ENCODE data around the gene ZMYM4. TPM values are rescaled to one million over a fixed set of nuclear protein-coding genes. Genes with fewer than 3 reads are reported as not detected.

Gene ZMYM4
- total RNA-seq, 1 experiment from 2014 or later = 60.3 TPM

GRCh38 chr1:35436078-35436477, 167.6 kb downstream of the ZMYM4 start:
- TF ChIP-seq MLX (CRISPR knock-in tag; IDR thresholded peaks at IDR 0.05) = no peak
- no peak for TF ChIP-seq FOXP4 (CRISPR knock-in tag; IDR thresholded peaks at IDR 0.05)
- no peak for TF ChIP-seq IRF1 (CRISPR knock-in tag; IDR thresholded peaks at IDR 0.05)
- TF ChIP-seq USF2 (CRISPR knock-in tag; IDR thresholded peaks at IDR 0.05) = no peak
- no peak for TF ChIP-seq E2F4 (CRISPR knock-in tag; IDR thresholded peaks at IDR 0.05; ENCODE audit: borderline replicate concordance, low read depth)
- TF ChIP-seq ZNF232 (CRISPR knock-in tag; IDR thresholded peaks at IDR 0.05) = no peak
- TF ChIP-seq ZNF671 (CRISPR knock-in tag; IDR thresholded peaks at IDR 0.05) = no peak
- TF ChIP-seq TCF7 (CRISPR knock-in tag; IDR thresholded peaks at IDR 0.05; ENCODE audit: low read depth) = no peak
- no peak for TF ChIP-seq E2F1 (CRISPR knock-in tag; IDR thresholded peaks at IDR 0.05)
- TF ChIP-seq ATF6 (CRISPR knock-in tag; IDR thresholded peaks at IDR 0.05) = no peak
- TF ChIP-seq RORB (CRISPR knock-in tag; IDR thresholded peaks at IDR 0.05) = no peak
- no peak for TF ChIP-seq ZNF219 (CRISPR knock-in tag; IDR thresholded peaks at IDR 0.05; ENCODE audit: borderline replicate concordance)
- TF ChIP-seq ESRRA (CRISPR knock-in tag; IDR thresholded peaks at IDR 0.05; ENCODE audit: borderline replicate concordance) = no peak
- TF ChIP-seq ARID4B (CRISPR knock-in tag; IDR thresholded peaks at IDR 0.05; ENCODE audit: borderline replicate concordance) = no peak
- TF ChIP-seq ETV6 (CRISPR knock-in tag; IDR thresholded peaks at IDR 0.05) = no peak
- no peak for TF ChIP-seq GABPB1 (CRISPR knock-in tag; IDR thresholded peaks at IDR 0.05)
- TF ChIP-seq HMGA2 (CRISPR knock-in tag; IDR thresholded peaks at IDR 0.05) = no peak
- TF ChIP-seq JAZF1 (CRISPR knock-in tag; IDR thresholded peaks at IDR 0.05) = no peak
- no peak for TF ChIP-seq NR1H2 (CRISPR knock-in tag; IDR thresholded peaks at IDR 0.05)
- no peak for TF ChIP-seq ZNF281 (CRISPR knock-in tag; IDR thresholded peaks at IDR 0.05)
- DNase-seq (ENCODE audit: low spot score) (no peak), ATAC-seq (no peak)
- no peak overlapping the region for H3K27ac Mint-ChIP-seq
- H3K36me3 Mint-ChIP-seq = peaks cover 61% of the 10 kb centered on the region
- POLR2A ChIA-PET = no interaction called here
- H3K4me3 Mint-ChIP-seq = no peak overlapping the region
- H3K27me3 Mint-ChIP-seq (ENCODE audit: low read depth) = no peaks in the 10 kb centered on the region
- CTCF ChIA-PET = interaction anchor here (0.7 to 3.0 kb wide), 2 partner anchors 16 to 25 kb away, joined by 4 to 13 read pairs; no protein-coding TSS in a partner anchor
- H3K4me1 Mint-ChIP-seq = no peaks in the 10 kb centered on the region
- no peaks in the 10 kb centered on the region for H3K9me3 Mint-ChIP-seq

All from WTC11 (cell line).